ACHN (cell line): ENCODE results near the gene B3GALT5.
"Not testable (repeated sequence)": the region's sequence is repeated elsewhere in the genome, so short reads cannot be mapped to it uniquely, and the experiment has no call there.

Experiments
- DNase-seq: peaks from one replicate; pipeline ENCODE4 v3.0.0-alpha.2; 2015
- in situ Hi-C: cut with HindIII; loops from 2 replicates; pipeline ENCODE4 v1.10.0; 2017; ENCODE audit warnings: low sequenced_read_pairs, low pct_ligation_motif_present, low pct_unique_long_range_greater_than_20kb

B3GALT5 gene

DNA sequence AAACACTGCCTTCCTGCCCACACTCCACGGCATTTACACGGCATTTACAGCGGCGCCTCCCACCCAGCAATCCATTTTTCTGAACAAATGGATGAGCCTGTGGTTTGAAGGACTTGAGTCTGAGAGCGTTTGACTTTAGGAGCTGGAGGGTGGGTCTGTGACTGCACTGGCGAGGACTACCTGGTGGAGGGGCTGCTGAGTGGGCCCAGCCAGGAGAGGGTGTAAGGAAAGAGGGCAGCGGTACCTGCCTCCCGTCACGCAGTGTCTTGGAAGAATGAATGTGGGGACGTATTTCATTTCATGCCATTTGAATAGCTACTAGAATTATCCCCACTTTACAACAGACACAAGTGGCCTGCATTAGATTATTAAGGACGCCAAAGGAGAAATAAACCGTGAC, 62.9 kb downstream of the B3GALT5 start:
- no peak for DNase-seq
- in situ Hi-C loops, result no loop called here

DNA sequence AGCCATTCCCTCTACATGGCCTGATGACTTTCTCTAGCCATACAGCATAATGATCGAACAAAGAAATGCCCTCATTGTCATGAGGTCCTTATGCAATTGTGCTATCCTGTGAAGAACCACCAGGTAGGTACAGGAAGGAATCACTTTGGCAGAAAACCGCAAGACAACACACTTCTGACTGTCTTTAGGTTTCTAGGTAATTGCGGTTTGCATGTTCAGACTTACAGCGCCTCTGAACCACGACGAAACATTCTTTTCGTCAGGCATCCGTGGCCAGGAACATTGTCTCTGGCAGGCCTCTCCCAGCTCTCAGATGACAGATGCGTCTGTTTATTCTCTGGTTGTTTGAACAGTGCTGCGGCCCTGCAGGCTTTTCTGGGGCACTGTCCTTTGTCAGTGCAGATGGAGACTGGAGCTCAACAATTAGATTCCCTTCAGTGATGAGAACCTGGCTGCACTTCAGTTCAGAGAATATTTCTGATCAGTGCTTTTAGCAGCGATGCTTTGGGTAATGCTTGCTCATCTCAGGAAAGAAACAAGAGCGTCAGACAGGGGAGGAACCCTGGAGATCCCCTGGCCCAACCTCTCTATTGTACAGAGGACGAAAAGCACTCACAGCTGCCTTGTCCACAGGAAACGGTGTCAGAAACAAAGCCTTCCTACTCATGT, 63.4 kb downstream of the B3GALT5 start:
- in situ Hi-C loops, result no loop called here
- no peak for DNase-seq

DNA sequence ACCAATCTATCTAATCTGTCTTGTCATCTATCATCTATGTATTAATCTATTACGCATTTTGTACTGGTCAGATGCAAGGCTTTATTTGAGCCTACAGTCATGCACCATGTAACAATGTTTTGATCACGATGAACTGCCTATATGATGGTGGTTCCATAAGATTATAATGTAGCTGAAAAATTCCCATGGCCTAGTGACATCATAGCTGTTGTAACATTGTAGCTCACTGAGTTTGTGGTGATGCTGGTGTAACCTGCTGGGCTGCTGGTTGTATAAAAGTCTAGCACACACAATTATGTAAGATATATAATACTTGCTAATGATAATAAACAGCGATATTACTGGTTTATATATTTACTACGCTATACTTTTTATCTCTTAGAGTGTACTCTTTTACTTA, 67.5 kb downstream of the B3GALT5 start:
- in situ Hi-C loops, result no loop called here
- no peak for DNase-seq

DNA sequence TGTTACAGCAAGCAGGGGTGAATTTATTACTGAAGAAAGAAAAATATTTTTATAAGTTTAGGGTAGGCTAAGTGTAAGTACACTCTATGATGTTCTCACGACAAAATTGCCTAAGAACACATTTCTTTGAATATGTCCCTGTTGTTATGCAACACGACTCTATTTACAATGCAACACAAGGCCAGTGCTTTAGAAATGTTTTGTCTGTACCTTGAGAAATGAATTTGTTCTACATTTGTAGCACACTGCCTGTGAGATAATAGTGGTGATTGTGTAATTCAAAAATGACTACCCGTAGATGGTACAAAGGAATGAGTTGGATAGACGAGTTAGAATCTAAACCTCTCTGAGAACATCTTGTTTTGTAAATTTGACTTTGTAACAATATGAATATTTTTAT, 68.5 kb downstream of the B3GALT5 start:
- in situ Hi-C loops, result no loop called here
- DNase-seq, result no peak

DNA sequence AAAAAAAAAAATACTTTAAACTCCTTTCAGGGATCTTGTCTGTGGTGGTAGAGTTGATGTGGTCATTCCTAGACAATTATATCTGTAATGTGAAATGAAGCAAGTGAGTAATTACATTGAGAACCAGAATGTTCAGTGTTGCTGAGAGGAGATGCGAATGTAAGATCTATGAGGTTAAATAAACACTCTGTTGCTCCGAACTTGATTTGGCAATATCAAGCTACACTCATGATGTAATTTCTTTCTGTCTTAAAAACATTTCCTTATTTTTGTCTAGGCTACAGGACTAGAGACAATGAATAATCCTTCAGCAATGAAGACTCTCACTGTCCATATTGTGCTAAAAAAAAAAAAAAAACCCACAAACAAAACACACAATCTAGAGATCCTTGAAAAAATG, 69.1 kb downstream of the B3GALT5 start:
- in situ Hi-C loops, result no loop called here
- DNase-seq, result no peak

DNA sequence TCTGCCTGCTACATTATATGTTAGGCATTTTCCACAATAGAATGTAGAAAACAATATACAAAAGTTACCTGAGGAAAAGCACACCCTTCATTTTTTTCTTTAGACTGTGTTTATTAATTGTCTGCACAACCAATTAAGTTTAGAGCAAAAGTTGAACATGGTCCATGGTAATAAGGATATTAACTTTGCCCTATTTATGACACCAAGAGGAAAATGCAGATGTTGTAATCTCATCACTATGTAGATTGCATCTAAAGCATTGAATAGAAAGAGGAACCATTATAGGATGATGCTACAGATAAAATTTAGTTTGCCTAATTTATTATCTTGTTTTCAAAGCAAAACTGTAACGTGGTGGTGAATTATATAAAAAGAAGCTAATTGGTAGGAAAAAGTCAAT, 72.5 kb downstream of the B3GALT5 start:
- no peak for DNase-seq
- in situ Hi-C loops, result no loop called here

DNA sequence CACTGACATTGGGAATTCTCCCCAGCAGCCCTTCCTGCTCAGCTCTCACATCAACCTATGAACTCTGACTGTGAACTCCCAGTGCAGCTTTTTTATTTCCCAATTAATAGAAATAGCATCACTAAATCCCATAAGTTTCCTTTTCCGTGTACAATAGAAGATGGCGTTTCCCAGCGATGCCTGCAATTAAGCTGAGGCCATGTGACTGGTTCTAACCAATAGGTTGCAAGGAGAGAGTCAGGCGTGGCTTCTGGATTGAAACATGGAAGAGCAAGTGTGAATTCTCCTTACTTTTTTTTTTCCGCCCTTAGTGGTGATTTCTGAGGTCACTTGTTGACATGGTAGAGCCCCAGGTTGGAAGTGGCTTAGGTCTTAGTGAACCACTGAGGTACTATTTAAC, 73.3 kb downstream of the B3GALT5 start:
- no peak for DNase-seq
- in situ Hi-C loops, result no loop called here

DNA sequence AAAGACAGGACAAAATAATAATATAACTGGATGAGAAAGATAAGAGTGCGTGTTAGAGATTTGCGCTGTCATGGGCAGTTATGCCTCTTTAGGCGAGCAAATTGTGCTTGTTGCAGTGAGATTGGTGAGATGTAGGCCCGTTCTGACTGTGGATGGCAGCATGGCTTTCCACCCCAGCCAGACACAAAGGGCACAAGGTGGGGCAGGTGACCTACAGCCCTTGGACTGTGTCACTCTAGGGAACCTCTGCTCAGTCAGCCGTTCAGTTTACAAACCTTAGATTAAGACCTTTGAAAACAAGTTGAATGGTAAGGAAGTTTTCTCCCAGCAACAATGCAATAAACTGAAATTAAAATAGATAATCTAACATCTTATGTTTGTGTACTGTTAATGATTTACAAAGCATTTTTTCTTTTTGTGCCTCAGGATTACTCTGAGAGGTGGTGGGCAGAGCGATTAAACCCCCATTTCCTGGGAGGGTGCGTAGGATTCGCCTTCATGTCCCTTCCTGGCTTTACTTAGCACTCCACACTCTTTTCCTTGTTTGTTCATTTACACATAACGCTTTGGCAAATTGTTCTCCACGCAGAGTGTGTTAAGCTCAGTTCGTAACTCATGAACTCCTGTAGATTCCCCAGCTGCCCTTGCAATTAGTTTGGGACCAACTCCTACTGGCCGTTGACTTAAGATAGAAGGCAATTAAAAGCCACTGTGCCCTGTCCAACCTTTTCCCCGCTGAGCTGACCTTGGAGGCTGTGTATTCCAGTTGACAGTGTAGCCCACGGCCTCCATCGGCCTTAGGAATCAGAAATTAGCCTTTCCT, 74.1 kb downstream of the B3GALT5 start:
- no peak for DNase-seq
- in situ Hi-C loops, result no loop called here

DNA sequence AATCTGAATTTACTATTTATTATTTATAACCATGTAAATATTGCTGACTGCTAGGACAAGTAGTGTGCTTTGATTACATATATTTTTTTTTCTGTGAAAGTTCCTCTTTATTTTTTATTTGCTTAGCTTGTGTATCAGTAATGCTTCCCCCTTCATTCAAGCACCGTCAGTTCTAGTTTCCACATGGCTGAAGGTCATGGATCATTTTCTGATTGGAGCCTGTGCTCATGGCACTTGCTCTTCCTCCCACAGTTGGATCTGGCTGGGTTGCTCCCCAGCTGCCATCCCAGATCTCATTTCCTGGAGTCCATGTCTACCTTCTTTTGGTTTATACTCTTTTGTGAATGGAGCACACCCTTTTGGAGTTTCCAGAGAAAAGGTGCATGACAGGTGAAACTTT, 75.3 kb downstream of the B3GALT5 start:
- in situ Hi-C loops, result no loop called here
- DNase-seq, result no peak

DNA sequence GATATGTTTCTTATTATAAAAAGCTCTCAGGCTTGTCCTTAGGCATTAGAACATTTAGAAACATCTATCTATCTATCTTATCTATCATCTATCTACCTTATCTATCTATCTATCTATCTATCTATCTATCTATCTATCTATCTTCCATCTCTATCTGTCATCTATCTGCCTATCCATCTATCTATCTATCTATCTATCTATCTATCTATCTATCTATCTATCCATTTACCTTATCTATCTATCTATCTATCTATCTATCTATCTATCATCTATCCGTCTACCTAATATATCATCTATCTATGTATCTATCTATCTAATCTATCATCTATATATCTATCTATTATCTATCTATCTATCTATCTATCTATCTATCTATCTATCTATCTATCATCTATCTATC, 77.1 kb downstream of the B3GALT5 start:
- in situ Hi-C loops, DNase-seq: not testable (repeated sequence)

DNA sequence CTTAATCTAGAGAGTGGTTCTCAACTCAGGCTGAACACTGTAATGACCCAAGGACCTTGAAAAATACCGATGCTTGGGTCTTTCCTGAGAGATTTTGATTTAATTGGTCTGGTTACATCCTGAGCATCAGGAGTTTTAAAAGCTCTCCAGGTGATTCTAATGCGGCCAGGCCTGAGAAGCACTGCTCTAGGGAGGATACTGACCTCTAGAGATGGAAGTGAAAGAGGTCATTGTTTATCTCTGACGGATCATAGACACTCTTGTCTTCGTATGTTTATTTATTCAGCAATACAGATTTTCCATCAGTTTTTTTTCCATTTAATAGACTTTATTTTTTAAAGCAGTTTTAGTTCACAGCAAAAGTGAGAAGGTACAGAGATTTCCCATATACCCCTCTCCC, 77.7 kb downstream of the B3GALT5 start:
- no peak for DNase-seq
- in situ Hi-C loops, result no loop called here

DNA sequence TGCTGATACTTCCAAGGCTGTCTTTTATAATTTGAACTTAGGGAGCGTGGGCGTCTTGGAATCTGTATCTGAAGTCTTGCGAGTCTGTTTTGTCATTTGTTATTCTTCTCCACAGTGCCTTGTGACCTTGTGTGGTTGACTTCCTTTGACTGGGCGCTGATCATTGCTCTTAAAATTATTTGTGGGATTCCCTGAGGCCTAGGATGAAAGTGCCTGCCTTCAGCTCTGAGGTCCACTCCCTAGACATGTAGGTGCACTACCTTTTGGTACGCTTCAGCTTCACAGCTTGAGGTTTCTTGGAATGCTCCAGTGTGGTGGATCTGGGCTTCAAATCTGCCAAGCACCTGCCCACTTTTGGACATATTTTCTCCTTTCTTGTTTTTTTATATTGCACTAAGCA, 82.0 kb downstream of the B3GALT5 start:
- no peak for DNase-seq
- in situ Hi-C loops, result no loop called here

DNA sequence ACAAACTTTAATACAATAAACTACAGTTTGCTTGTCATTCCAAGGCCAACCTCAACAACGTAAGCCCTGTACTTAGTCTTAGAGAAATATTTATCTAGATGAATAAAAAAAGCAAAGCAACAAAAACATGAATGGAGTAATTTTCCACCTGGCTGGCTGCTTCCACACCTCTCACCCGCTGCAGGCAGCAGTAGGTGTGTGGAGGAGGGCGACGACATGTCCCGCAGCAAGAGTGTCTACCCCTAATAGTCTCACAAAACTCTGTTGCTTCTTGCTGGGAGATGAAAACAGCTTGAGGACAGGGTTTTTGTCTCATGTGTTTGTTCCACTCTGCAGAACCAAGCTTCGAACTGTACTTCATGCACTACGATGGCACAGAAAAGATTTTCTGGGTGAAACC, 83.5 kb downstream of the B3GALT5 start:
- in situ Hi-C loops, result no loop called here
- DNase-seq, result no peak

DNA sequence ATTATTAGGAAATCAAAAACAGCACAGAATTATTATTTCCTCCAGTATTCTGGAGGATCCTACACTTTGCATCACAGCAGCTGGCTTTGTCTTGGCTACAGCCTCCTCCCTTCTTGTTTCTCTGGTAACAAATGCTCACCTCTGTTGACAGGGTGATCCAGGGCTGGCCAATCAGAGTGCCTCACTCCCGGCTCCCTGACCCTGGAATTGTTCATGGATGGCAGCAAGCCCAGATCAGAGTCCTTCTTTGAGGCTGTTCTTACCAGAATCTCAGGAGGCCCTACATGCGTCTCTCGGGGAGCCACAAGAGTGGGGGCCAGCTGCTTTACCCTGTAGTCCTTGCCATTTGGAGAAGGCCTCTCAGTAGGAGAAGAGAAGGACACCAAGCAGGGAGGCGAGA, 83.9 kb downstream of the B3GALT5 start:
- in situ Hi-C loops, result no loop called here

DNA sequence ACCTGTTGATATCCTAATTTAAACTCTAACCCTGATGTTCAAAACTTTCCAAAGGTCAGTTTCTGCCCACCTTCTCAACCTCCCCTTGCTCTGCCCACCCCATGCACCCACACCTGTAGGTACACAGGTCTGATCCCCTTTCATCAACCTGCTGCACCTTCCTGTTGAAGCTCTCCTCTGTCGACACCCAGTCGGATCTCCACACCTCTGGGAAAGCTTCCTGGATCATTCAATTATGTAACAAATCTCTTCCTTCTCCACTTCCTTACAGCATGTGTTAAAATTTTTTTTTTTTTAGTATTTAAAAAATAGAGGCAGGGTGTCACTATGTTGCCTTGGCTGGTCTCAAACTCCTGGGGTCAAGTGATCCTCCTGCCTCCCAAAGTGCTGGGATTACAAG, 87.6 kb downstream of the B3GALT5 start:
- in situ Hi-C loops, result no loop called here
- no peak for DNase-seq

More for the DNA sequence above, 83.9 kb downstream of the B3GALT5 start:
- no peak for DNase-seq

DNA sequence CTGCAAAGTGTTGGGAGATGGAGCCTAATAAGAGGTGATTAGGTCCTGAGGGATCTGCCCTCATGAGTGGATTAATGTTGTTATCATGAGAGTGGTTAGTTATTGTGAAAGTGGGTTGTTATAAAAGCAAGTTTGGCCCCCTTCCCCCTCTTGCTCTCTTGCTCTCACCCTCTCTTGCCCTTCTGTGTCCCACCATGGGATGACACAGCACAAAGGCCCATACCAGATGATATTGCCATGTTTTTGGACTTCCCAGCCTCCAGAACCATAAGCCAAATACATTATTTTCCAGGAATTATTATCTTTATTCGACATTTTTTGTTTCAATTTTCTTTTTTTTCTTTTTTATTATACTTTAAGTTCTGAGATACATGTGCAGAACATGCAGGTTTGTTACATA, 90.8 kb downstream of the B3GALT5 start:
- no peak for DNase-seq
- in situ Hi-C loops, result no loop called here

DNA sequence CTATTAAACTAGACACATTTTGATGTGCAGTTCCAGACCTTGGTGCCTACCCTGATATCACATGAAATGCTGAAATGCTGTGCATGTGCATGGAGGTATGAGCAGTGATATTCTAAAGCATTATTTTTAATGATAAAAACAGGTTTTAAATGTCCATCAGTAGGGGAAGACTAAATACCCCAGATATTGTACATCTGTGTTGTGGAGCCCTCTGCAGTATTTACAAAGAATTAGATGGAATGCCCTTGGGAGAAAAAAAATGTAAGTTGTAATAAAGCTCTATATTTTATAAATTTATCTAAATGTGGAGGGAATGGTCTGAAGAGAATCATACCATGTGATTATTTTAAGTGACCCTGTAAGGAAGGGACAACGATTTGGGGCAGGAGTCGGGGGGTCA, 93.1 kb downstream of the B3GALT5 start:
- in situ Hi-C loops, result no loop called here
- peak; percentile 15 for DNase-seq

DNA sequence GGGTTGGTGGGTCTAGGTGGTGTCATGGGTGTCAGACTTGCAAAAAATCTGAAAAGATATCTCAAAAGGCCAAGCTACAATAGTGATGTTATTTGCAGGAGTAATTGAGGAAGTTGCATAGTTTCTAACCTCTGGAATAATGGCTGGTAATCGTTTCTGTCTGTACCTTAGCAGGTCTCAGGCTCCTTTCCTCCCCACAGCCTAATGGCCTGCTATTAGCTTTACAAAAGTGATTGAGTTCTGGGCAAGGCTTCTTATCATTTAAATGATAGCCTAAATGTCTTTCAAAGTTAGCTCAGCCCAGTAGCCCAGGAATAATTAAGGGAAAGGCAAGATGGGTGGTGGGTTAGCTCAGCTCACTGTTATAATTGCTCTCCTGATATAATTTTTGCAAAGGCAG, 94.6 kb downstream of the B3GALT5 start:
- no peak for DNase-seq
- in situ Hi-C loops, result no loop called here

DNA sequence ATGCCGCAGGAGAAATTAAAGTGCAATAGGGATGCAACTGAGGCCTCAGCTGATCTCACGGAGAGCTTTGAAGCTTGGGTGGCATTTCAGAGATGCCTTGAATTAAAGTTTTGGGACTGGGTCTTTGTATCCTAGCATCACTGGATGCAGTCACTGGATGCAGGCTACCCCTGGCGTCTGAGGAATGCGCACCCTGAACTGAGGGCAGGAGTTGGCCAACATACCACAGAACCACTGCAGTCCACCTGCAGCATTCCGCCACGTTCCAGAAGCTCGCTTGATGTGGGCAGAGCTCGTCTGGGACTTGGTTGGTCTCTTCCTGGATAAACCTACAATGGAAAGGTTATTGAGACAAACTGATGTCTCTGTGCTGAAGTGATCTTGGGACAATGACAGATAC, 98.1 kb downstream of the B3GALT5 start:
- in situ Hi-C loops, result loop anchor here (10.0 kb wide), 1 partner anchor 196 kb away; no protein-coding TSS in a partner anchor

DNA sequence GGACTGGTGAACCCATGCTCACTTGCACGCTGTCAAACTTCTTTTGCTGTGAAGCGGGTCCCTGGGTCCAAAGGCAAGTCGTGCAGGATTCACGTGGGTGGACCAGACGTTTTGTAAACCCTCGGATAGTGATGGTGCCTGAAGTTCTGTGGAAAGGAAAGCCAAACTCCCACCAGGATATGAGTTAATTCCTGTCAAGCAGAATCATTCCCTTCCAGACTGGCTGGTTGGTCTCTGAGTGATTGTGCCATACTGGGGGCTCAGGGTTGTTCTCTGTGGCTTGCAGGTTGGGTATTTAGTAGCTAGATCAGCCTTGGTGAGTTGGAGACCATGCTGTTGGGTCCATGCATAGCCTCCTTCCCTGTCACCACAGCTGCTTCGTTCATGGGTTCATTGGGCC, 99.5 kb downstream of the B3GALT5 start:
- in situ Hi-C loops, result loop anchor here (10.0 kb wide), 1 partner anchor 197 kb away; no protein-coding TSS in a partner anchor
- DNase-seq, result no peak

More for the DNA sequence above, 98.1 kb downstream of the B3GALT5 start:
- no peak for DNase-seq
